Calu3 (cell line): ENCODE results near the gene NKTR. TPM values are rescaled to one million over a fixed set of nuclear protein-coding genes. Genes with fewer than 3 reads are reported as not detected.

Experiments
- BruUV-seq: library from RNA; stranded (reverse); fragments of 400-500 nt; replicated peaks from 2 replicates; lab custom pipeline; 2021; lab: Mats Ljungman, UMichigan
- CTCF ChIA-PET: fragments of 300-600 bp; sonication (Branson Sonifier 250); formaldehyde crosslinking; loops from one replicate; lab custom pipeline; 2022; ENCODE audit warnings: antibody characterized with exemption; lab: Charles Lee
- DNase-seq: peaks from one replicate; pipeline ENCODE4 v3.0.0; 2022
- H3K27ac Mint-ChIP-seq: one replicate; pipeline ENCODE4 v1.8.0; 2022; ENCODE audit warnings: mixed read lengths; ENCODE audit not compliant: unreplicated experiment
- H3K27me3 Mint-ChIP-seq: one replicate; pipeline ENCODE4 v1.8.0; 2022; ENCODE audit warnings: mixed read lengths; ENCODE audit not compliant: unreplicated experiment
- H3K36me3 Mint-ChIP-seq: one replicate; pipeline ENCODE4 v1.8.0; 2022; ENCODE audit warnings: mild to moderate bottlenecking, moderate library complexity, mixed read lengths; ENCODE audit not compliant: insufficient read depth, unreplicated experiment
- H3K4me1 Mint-ChIP-seq: one replicate; pipeline ENCODE4 v1.8.0; 2022; ENCODE audit warnings: mild to moderate bottlenecking, low read depth, mixed read lengths; ENCODE audit not compliant: unreplicated experiment
- H3K4me3 Mint-ChIP-seq: one replicate; pipeline ENCODE4 v1.8.0; 2022; ENCODE audit warnings: mild to moderate bottlenecking, low read depth, moderate library complexity, mixed read lengths; ENCODE audit not compliant: unreplicated experiment
- H3K9me3 Mint-ChIP-seq: one replicate; pipeline ENCODE4 v1.8.0; 2022; ENCODE audit warnings: low read depth, mixed read lengths; ENCODE audit not compliant: unreplicated experiment
- CTCF ChIP-seq: fragments of 200-600 bp; IDR thresholded peaks from one replicate; pipeline ENCODE4 v1.8.0; 2022; ENCODE audit warnings: antibody characterized with exemption; ENCODE audit not compliant: unreplicated experiment
- intact Hi-C: fragments of 100-400 bp; cut with micrococcal nuclease; formaldehyde crosslinking; loops from one replicate; pipeline ENCODE4 v1.10.0; 2022; ENCODE audit not compliant: unreplicated experiment
- total RNA-seq: library from RNA; stranded (reverse); gene quantifications from 2 replicates; pipeline ENCODE4 v1.2.3, GENCODE V29; 2022

NKTR gene
- total RNA-seq, 1 experiment from 2014 or later, result 70.0 TPM

GRCh38 chr3:42684632-42685362 lies 84.3 kb downstream of the NKTR start:
- H3K27ac Mint-ChIP-seq, result no peak overlapping the region

GRCh38 chr3:42685363-42685881 lies 84.9 kb downstream of the NKTR start, which contains the start of gene KLHL40:
TSS of gene KLHL40 (plus strand) at chr3:42685537. CDS start at chr3:42685619, 82 bp downstream.
- no peaks in the 10 kb centered on the region for H3K36me3 Mint-ChIP-seq
- no peak within 1 kb of the TSS for H3K4me3 Mint-ChIP-seq
- intact Hi-C loops, result no loop called here
- H3K27ac Mint-ChIP-seq, result no peak within 1 kb of the TSS
- DNase-seq, result no peak
- H3K9me3 Mint-ChIP-seq, result no peaks in the 10 kb centered on the region
- H3K4me1 Mint-ChIP-seq, result peaks cover 6% of the 10 kb centered on the region
- no TSS peak for BruUV-seq
- TF ChIP-seq CTCF, result no peak
- H3K27me3 Mint-ChIP-seq, result peaks cover 18% of the 10 kb centered on the region
- CTCF ChIA-PET, result no interaction called here

More at GRCh38 chr3:42684632-42685362, 84.3 kb downstream of the NKTR start:
- no TSS peak for BruUV-seq
- intact Hi-C loops, result no loop called here
- Mint-ChIP-seq H3K27me3 (peaks cover 12% of the 10 kb centered on the region), H3K4me1 (peaks cover 6% of the 10 kb centered on the region), H3K36me3 (no peaks in the 10 kb centered on the region), H3K4me3 (no peak overlapping the region), H3K9me3 (no peaks in the 10 kb centered on the region)
- DNase-seq, result no peak
- CTCF ChIA-PET, result interaction anchor here (1.0 kb wide), 1 partner anchor 15 kb away, joined by 3 read pairs; no protein-coding TSS in a partner anchor
- TF ChIP-seq CTCF, result no peak

GRCh38 chr3:42685891-42686820 lies 85.7 kb downstream of the NKTR start:
- Mint-ChIP-seq H3K4me1 (peaks cover 6% of the 10 kb centered on the region), H3K36me3 (no peaks in the 10 kb centered on the region), H3K9me3 (no peaks in the 10 kb centered on the region), H3K27me3 (peaks cover 25% of the 10 kb centered on the region), H3K4me3 (no peak overlapping the region), H3K27ac (no peak overlapping the region)
- CTCF ChIA-PET, result interaction anchor here (0.6 kb wide), 1 partner anchor 1845 kb away, joined by 3 read pairs; no protein-coding TSS in a partner anchor
- DNase-seq, result no peak
- intact Hi-C loops, result no loop called here
- BruUV-seq, result no TSS peak
- TF ChIP-seq CTCF, result no peak
